ENCODE data around the gene NTRK1.
A peak's percentile ranks its signal among the peaks of the same experiment; 100 is the strongest.

NTRK1 gene

GRCh38 chr1:156879876-156880275 lies 19.2 kb downstream of the NTRK1 start:
- no peak for DNase-seq

DNA sequence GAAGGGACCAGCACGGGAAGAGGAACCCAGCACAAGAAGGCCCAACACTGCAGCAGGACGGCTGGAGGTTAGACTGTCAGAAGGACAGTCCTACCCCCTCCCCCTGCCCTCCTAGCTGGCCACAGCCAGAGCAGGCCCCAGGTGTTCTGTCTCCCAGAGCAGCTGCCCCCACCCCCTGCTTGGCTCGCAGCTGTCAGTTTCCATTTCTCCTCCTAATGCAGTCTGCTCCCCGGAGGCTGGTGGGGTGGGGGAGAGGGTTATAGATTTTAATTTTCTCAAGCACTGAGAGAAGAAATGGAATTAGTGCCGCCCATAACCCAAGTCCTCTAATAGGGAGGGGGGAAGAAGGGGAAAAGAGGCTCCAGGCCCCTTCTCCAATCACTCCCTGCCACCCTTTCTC lies 19.8 kb downstream of the NTRK1 start:
- no peak for DNase-seq

- no peak for DNase-seq
These were observed 20.4 kb downstream of the NTRK1 start for GRCh38 chr1:156881101-156881500.

DNA sequence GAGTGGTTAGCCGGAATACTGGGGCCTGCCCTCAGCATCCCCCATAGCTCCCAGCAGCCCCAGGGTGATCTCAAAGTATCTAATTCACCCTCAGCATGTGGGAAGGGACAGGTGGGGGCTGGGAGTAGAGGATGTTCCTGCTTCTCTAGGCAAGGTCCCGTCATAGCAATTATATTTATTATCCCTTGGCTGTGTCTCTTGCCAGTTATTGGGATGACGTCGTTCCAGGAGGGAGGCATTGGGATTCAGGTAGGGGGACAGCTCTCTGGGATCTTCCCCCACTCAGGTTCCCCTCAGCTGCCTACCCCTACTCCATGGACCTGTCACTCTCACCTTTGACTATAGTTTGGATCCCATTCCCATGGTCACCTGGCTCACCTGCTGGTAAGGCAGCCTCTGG lies 21.0 kb downstream of the NTRK1 start:
- no peak for DNase-seq

DNA sequence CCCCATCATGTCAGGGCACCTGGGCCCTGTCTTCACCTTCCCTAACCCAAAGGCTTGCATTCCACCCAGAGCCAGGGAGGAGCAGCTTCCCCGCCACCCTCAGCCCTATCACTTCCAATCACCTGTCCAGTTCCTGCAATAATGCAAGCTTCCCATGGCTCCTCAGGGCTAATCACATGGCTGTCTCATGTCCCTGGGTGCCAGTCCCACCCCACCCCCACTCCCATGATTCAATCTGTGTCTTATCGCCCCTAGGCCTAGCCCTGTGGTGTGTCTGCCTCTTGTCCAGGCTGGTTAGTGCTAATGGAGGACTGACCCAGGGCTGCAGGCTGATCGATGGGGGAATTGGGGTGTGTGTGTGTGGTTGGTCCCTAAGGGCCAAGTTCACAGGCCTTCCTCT lies 21.9 kb downstream of the NTRK1 start:
- no peak for DNase-seq

GRCh38 chr1:156883919-156884318 lies 23.3 kb downstream of the NTRK1 start:
- DNase-seq = no peak

DNA sequence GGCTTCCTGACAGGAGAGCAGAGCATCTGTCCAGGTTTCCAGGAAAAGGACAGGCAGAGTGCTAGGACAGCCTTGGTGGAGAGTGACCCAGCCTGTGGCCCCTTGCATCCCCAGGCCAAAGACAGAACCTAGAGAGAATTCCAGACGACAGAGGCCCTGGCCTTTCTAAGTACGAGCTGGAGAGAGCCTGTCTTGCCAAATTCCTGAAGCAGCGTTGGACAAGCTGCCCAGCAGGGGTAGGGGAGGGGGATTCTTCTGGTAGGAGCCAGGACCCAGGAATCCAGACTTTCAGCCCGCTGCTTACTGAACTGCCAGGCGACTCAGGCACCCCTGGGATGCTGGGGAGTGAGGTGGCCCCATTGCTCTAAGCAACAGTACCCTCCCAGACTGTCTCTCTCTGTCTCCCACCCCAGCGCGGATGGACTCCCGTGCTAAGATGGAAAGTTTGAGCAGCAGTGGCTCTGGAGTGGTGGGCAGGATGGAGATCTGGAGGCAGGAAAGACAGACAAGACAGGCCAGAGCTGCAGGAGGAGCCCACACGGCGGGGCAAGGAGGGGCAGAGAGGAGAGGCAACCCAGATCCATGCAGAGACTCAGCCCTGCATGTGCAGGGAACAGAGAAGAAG lies 24.0 kb downstream of the NTRK1 start:
- DNase-seq = no peak

- DNase-seq = no peak
These were observed 24.6 kb downstream of the NTRK1 start for GRCh38 chr1:156885314-156885713.

GRCh38 chr1:156885880-156886355 lies 25.3 kb downstream of the NTRK1 start:
- DNase-seq = no peak

GRCh38 chr1:156886583-156887281 lies 26.1 kb downstream of the NTRK1 start:
- no peak for DNase-seq

- no peak for DNase-seq
These were observed 26.7 kb downstream of the NTRK1 start for GRCh38 chr1:156887317-156887716.

DNA sequence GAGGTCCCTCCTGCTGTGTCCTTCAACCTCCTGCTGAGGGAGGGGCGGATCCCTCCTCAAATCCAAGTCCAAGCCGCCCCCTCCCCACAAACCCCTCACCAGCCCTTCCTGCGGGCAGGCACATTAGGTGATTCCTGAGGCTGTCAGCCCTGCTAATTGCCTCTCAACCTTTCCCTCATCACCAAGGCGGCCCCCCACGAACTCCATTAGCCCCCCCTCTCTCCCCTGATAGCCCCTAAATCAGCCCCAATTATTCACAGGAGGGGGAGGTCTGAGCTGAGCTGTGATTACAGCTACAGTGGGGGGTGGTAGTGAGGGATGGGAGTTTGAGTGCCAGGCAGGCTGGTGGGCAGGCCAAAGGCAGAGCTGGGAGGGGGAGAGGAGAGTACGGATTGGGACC lies 27.1 kb downstream of the NTRK1 start:
- DNase-seq = no peak

- DNase-seq = peak in 49 of 51 donors; percentile 4 to 83 (median 53)
These were observed 29.3 kb downstream of the NTRK1 start for GRCh38 chr1:156889802-156890580.

DNA sequence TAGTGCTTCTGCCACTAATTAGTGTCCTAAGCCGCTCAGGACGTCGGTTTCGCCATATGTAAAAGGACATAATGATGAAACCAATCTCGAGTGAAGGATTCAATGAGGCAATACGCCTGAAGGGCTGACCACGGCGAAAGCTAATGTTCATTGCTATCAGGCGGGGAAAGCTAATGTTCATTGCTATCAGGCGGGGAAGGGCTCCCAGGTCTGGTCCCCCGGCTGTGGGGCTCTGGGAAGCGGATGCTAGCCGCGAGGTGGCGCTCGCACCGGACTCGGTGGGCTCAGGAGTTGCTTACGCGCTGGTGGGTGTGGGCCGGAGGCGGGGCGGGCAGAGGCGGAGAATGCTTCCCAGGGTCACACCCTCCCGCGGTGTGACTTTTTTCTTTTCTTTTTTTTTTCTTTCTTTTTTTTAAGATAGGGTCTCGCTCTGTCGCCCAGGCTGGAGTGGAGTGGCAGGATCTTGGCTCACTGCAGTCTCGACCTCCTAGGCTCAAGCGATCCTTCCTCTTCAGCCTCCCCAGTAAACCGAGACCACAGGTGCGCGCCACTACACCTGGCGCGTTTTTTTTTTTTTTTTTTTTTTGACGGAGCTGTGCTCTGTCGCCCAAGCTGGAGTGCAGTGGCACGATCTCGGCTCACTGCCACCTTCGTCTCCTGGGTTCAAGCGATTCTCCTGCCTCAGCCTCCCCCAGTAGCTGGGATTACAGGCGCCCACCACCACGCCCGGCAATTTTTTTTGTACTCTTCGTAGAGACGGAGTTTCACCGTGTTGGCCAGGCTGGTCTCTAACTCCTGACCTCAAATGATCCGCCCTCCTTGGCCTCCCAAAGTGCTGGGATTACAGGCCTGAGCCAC lies 31.8 kb downstream of the NTRK1 start:
- peak in 48 of 51 donors; percentile 4 to 82 (median 51) for DNase-seq

DNA sequence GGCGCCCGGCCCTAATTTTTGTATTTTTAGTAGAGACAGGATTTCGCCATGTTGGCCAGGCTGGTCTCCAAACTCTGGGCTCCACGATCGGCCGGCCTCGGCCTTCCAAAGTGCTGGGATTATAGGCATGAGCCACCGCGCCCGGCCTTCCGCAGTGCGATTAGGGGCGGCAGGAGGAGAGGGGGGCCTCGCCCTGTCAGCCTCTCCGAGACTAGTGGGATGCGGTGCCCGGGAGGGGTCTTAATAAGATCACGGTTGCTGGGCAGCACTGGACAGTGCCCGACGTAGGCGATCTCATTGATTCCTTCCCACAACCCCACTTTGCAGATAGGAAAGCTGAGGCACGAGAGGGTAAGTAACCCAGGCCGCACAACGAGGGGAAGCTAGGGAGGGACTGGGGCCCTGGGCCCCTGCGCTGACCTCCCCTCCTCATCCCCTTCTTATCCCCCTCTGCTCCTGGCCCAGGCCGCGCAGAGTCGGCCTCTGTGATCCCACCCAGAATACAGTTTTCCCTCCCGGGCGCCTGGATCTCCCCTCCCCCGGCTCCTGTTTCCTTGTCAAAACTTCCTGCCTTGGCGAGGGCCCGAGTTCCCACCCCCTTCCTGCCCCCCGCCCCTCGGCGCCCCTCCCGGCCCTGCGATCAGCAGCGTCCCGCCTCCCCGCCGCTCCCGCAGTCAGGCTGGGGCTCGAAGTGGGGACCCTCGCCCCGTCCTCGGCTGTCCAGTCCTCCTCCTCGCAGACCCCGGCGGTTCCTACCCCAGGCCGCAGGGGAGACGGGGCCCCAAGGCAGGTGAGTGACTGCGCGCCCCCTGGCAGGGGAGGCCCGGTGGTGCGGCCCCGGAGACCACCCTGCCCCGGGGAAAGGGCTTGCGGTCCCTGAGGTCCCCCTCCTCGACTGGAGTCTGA lies 32.6 kb downstream of the NTRK1 start, which contains the start of gene PEAR1:
TSS of gene PEAR1 (plus strand) at position 671 of the 906 bp plus-strand sequence. CDS start 10,209 bp downstream, outside the sequence.
- no peak for DNase-seq

DNA sequence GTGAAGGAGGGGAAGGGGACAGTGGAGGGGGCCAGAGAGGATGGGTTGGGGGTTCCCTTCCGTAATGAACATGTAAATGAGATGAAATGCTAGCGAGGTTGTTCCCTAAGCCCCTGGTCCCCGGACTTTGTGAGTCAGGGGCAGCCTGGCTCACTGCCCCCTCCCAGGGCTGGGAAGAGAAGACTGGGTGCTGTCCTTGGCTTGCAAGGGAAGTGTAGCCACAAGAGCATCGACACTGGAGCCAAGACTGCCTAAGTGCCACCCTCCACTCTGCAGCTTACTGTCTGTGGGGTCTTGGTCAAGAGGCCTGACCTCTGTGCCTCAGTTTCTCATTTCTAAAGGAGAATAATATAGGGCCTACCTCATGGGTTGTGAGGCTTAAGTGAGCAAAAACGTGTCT lies 33.3 kb downstream of the NTRK1 start:
- DNase-seq = no peak

GRCh38 chr1:156894711-156895454 lies 34.2 kb downstream of the NTRK1 start:
- no peak for DNase-seq

DNA sequence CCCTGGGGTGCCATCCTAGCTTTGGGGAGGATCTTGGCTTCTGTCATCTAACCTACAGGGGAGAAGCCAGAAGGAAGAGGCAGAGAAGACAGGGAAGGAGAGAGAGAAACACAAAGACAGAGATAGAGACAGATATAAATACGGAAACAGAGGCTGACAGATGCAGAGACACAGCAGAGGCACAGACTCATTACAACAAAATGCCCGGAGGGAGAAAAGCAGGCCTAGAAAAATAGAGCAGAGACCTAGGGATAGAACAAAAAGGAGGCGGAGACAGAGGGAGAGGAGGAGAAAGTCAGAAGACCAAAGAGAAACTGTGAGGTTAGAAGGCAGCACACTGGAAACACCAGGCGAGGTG lies 34.8 kb downstream of the NTRK1 start:
- no peak for DNase-seq

- no peak for DNase-seq
These were observed 35.3 kb downstream of the NTRK1 start for GRCh38 chr1:156895927-156896326.

Measured in hypothalamus (tissue), 51 donors.